Keratinocyte (primary cell): Measurements from ENCODE around the gene OS9. TPM values are rescaled to one million over a fixed set of nuclear protein-coding genes. Genes with fewer than 3 reads are reported as not detected.

ENCODE experiments used
- DNase-seq: peaks from one replicate; pipeline ENCODE4 v3.0.0-alpha.2; 2011; ENCODE audit warnings: low read depth, missing footprints, low spot score
- FAIRE-seq: peaks from 2 replicates; lab custom pipeline; 2011; peaks lifted over from hg19 to GRCh38; lab: Jason Lieb, UNC
- H2AFZ ChIP-seq: 2 replicates; pipeline ENCODE4 v1.6.0; 2012; ENCODE audit warnings: low read length, control low read depth, inconsistent platforms; ENCODE audit not compliant: control insufficient read depth
- H3K27ac ChIP-seq: 2 replicates; pipeline ENCODE4 v1.5.1; 2011; ENCODE audit warnings: low read length; ENCODE audit not compliant: control insufficient read depth, insufficient read depth
- H3K27me3 ChIP-seq: 3 replicates; pipeline ENCODE4 v1.6.0; 2011; ENCODE audit warnings: low read length; ENCODE audit not compliant: control insufficient read depth, insufficient read depth; ENCODE audit errors: extremely low read depth
- H3K36me3 ChIP-seq, 2 experiments: 2 replicates in 1 of 2; 3 replicates in 1 of 2; pipeline ENCODE4 v1.5.1; 2011; ENCODE audit warnings: low read length in 2 of 2, mild to moderate bottlenecking in 1 of 2; ENCODE audit not compliant: control insufficient read depth in 2 of 2, insufficient read depth in 2 of 2; ENCODE audit errors: extremely low read depth in 1 of 2
- H3K4me1 ChIP-seq: 3 replicates; pipeline ENCODE4 v1.5.1; 2011; ENCODE audit warnings: low read length; ENCODE audit not compliant: control insufficient read depth, insufficient read depth; ENCODE audit errors: extremely low read depth
- H3K4me2 ChIP-seq: 3 replicates; pipeline ENCODE4 v1.6.0; 2011; ENCODE audit warnings: low read depth, low read length; ENCODE audit not compliant: control insufficient read depth, insufficient read depth; ENCODE audit errors: extremely low read depth
- H3K4me3 ChIP-seq, 3 experiments: fragments of 200-600 bp in 1 of 3; sonication (generic) in 1 of 3; 2 replicates in 2 of 3; 3 replicates in 1 of 3; pipeline ENCODE4 v1.5.1; 2011 to 2016; ENCODE audit warnings: low read length in 3 of 3, mild to moderate bottlenecking in 3 of 3, control low read depth in 2 of 3, inconsistent platforms in 1 of 3, low read depth in 1 of 3, mixed read lengths in 1 of 3, mixed run types in 1 of 3, moderate library complexity in 1 of 3; ENCODE audit not compliant: control insufficient read depth in 2 of 3, insufficient read depth in 2 of 3; ENCODE audit errors: extremely low read depth in 1 of 3
- H3K79me2 ChIP-seq: 2 replicates; pipeline ENCODE4 v1.6.0; 2012; ENCODE audit warnings: low read length; ENCODE audit not compliant: control insufficient read depth, insufficient read depth
- H3K9ac ChIP-seq: 3 replicates; pipeline ENCODE4 v1.6.0; 2011; ENCODE audit warnings: low read length; ENCODE audit not compliant: control insufficient read depth, insufficient read depth; ENCODE audit errors: extremely low read depth
- H3K9me1 ChIP-seq: 3 replicates; pipeline ENCODE4 v1.6.0; 2011; ENCODE audit warnings: low read length; ENCODE audit not compliant: control insufficient read depth, insufficient read depth; ENCODE audit errors: extremely low read depth
- H3K9me3 ChIP-seq: 2 replicates; pipeline ENCODE4 v1.5.1; 2012; ENCODE audit warnings: low read depth, low read length; ENCODE audit not compliant: control insufficient read depth
- H4K20me1 ChIP-seq: 3 replicates; pipeline ENCODE4 v1.6.0; 2011; ENCODE audit warnings: low read length; ENCODE audit not compliant: control insufficient read depth, insufficient read depth; ENCODE audit errors: extremely low read depth
- EZH2 ChIP-seq: IDR thresholded peaks from one replicate; pipeline ENCODE4 v1.6.1; 2012; ENCODE audit warnings: inconsistent platforms, mild to moderate bottlenecking, low read length, moderate library complexity
- dilution Hi-C: fragments of 300-500 bp; cut with MboI; formaldehyde crosslinking; loops from one replicate; pipeline ENCODE4 v1.7.0; 2020; ENCODE audit warnings: low sequenced_read_pairs; ENCODE audit not compliant: extremely low pct_ligation_motif_present
- polyA plus RNA-seq, 5 experiments: library from polyadenylated mRNA; depleted of rRNA in 3 of 5; stranded (reverse) in 3 of 5; stranded (forward) in 1 of 5; unstranded in 1 of 5; fragments of >200 nt; gene quantifications; 1 replicate in 1 of 5; 2 replicates in 3 of 5; 3 replicates in 1 of 5; pipeline versions ENCODE4 v1.2.1 to v1.2.3, GENCODE V29; 2011 to 2012; ENCODE audit warnings: missing spikeins in 2 of 5, low read depth in 1 of 5, low replicate concordance in 1 of 5
- TF ChIP-seq, protein P1 (sequence below), 3 experiments: IDR thresholded peaks in 1 of 3; conservative IDR thresholded peaks in 1 of 3; optimal IDR thresholded peaks in 1 of 3; 2 replicates in 2 of 3; 3 replicates in 1 of 3; pipeline versions ENCODE3 to v1.5.1; 2011; ENCODE audit warnings: low read length in 3 of 3, mild to moderate bottlenecking in 3 of 3, moderate library complexity in 2 of 3, control low read depth in 1 of 3, inconsistent platforms in 1 of 3; ENCODE audit not compliant: insufficient read depth in 2 of 3; ENCODE audit errors: extremely low read depth in 1 of 3

The OS9 gene
- polyA plus RNA-seq, 1 donor (not counting 4 experiments of a cell fraction or from before 2014, with no cell fraction given), result 82.2 TPM

DNA sequence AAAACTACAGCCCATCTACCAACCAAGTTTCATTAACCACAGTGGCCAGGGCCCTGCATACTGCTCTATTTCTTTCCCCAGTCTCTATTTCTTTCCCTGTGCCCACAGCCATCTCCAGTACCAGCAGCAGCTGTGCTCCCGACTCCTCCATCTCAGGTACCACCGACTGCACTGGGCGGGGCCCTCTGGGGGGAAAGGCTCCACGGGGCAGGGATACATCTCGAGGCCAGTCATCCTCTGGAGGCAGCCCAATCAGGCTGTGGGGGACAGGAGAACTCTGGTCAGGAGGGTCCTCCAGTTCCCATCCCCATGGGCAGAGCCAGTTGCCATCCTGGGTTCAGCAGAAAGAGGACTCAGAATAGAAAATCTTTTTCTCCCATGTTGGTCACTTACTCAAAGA is 55.1 kb downstream of the OS9 start:
- Histone ChIP-seq H3K36me3 (peaks cover 11 to 26% of the 10 kb centered on the region in 2 experiments), H3K9me3 (no peaks in the 10 kb centered on the region), H3K27me3 (no peaks in the 10 kb centered on the region), H3K4me3 (no peak overlapping the region), H4K20me1 (no peaks in the 10 kb centered on the region), H2AFZ (no peak overlapping the region), H3K9me1 (no peaks in the 10 kb centered on the region), H3K4me1 (peaks cover 34% of the 10 kb centered on the region), H3K27ac (no peak overlapping the region), H3K4me2 (no peak overlapping the region), H3K9ac (no peak overlapping the region), H3K79me2 (peaks cover 32% of the 10 kb centered on the region)
- dilution Hi-C loops, result loop anchor here (25.0 kb wide), 1 partner anchor 162 kb away; the partner anchor contains the start of gene PIP4K2C
- DNase-seq (no peak), FAIRE-seq (no peak)
- no peak for TF ChIP-seq EZH2
- TF ChIP-seq, protein P1, sequence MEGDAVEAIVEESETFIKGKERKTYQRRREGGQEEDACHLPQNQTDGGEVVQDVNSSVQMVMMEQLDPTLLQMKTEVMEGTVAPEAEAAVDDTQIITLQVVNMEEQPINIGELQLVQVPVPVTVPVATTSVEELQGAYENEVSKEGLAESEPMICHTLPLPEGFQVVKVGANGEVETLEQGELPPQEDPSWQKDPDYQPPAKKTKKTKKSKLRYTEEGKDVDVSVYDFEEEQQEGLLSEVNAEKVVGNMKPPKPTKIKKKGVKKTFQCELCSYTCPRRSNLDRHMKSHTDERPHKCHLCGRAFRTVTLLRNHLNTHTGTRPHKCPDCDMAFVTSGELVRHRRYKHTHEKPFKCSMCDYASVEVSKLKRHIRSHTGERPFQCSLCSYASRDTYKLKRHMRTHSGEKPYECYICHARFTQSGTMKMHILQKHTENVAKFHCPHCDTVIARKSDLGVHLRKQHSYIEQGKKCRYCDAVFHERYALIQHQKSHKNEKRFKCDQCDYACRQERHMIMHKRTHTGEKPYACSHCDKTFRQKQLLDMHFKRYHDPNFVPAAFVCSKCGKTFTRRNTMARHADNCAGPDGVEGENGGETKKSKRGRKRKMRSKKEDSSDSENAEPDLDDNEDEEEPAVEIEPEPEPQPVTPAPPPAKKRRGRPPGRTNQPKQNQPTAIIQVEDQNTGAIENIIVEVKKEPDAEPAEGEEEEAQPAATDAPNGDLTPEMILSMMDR (optimal IDR thresholded peaks at IDR 0.05 in 1 of 3, IDR thresholded peaks at IDR 0.05 in 1 of 3, conservative IDR thresholded peaks at IDR 0.05 in 1 of 3; ENCODE audit: extremely low read depth in 1 of 3, insufficient read depth in 2 of 3, low read length in 3 of 3), result no peak

DNA sequence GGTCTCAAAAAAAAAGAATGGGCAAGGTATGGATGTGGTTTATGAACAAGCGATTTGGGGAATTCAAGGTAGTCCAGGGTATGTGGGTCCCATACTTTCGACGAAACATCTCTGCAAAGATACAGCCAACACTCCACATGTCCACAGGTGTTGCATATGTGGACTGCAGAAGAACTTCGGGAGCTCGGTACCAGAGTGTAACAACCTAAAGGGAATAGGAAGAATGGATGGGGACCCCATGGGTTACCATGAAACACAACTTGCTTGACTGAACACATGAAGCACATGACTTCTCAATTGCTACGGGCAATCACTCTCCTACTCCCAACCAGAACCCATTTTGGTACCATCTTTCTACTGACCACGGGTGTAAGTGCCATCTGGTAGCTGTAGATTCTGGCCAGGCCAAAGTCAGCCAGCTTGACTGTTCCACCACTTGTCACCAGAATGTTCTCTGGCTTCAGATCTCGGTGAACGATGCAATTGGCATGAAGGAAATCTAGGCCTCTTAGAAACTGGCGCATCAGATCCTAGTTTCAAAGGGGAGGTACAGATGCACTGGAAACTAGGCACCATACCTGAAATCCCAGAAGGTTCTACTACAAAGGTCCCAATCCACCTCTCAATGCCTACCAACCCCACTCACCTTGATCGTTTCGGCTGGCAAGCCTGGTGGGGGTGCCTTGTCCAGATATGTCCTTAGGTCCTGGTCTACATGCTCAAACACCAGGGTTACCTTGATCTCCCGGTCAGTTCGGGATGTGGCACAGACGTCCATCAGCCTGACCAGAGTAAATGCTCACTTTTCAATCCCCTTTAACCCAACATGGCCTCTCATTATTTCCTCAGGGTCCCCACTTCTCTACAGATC is 56.9 kb downstream of the OS9 start:
- dilution Hi-C loops, result no loop called here

More for the DNA sequence above, 56.9 kb downstream of the OS9 start:
- Histone ChIP-seq H3K27me3 (no peaks in the 10 kb centered on the region), H3K4me3 (peak overlapping the region; percentile 61 to 90 (median 89)), H3K9me3 (no peaks in the 10 kb centered on the region), H3K79me2 (peaks cover 24% of the 10 kb centered on the region), H2AFZ (no peak overlapping the region), H3K36me3 (peaks cover 11 to 26% of the 10 kb centered on the region in 2 experiments), H3K9ac (peak overlapping the region; percentile 94), H3K27ac (peak overlapping the region; percentile 90), H3K4me1 (peaks cover 33% of the 10 kb centered on the region), H3K9me1 (no peaks in the 10 kb centered on the region), H4K20me1 (no peaks in the 10 kb centered on the region), H3K4me2 (peak overlapping the region; percentile 99)
- FAIRE-seq, result no peak
- no peak for DNase-seq
- no peak for TF ChIP-seq EZH2
- TF ChIP-seq, protein P1 (optimal IDR thresholded peaks at IDR 0.05 in 1 of 3, IDR thresholded peaks at IDR 0.05 in 1 of 3, conservative IDR thresholded peaks at IDR 0.05 in 1 of 3; ENCODE audit: extremely low read depth in 1 of 3, insufficient read depth in 2 of 3, low read length in 3 of 3), result no peak
